ENCODE measurements around the gene IRF2BP2.

- TF ChIP-seq CTCF (IDR thresholded peaks at IDR 0.05) (no peak), EZH2 (IDR thresholded peaks at IDR 0.05; ENCODE audit: borderline replicate concordance, insufficient read depth, low read depth, low read length, poor library complexity, severe bottlenecking) (no peak)
These were observed 4.1 kb upstream of the IRF2BP2 start for GRCh38 chr1:234614081-234614489.
